SJCRH30 (cell line): ENCODE data around the gene DHX16. TPM values are rescaled to one million over a fixed set of nuclear protein-coding genes. Genes with fewer than 3 reads are reported as not detected.
"Not testable (repeated sequence)": the region's sequence is repeated elsewhere in the genome, so short reads cannot be mapped to it uniquely, and the experiment has no call there.

Source experiments
- DNase-seq, 2 experiments: peaks; one replicate each; pipeline ENCODE4 v3.0.0-alpha.2; 2015 to 2020
- H3K27ac ChIP-seq: fragments of 250-450 bp; sonication (Bioruptor Pico); 2 replicates; pipeline ENCODE4 v1.5.1; 2020; ENCODE audit warnings: mild to moderate bottlenecking, moderate library complexity
- H3K27me3 ChIP-seq: fragments of 250-450 bp; sonication (Bioruptor Pico); 2 replicates; pipeline ENCODE4 v1.5.1; 2020; ENCODE audit warnings: mild to moderate bottlenecking, moderate library complexity
- H3K36me3 ChIP-seq: fragments of 250-450 bp; sonication (Bioruptor Pico); 2 replicates; pipeline ENCODE4 v1.5.1; 2020; ENCODE audit warnings: mild to moderate bottlenecking, moderate library complexity
- H3K4me1 ChIP-seq: fragments of 250-450 bp; sonication (Bioruptor Pico); 2 replicates; pipeline ENCODE4 v1.5.1; 2020; ENCODE audit warnings: mild to moderate bottlenecking, moderate library complexity
- H3K4me3 ChIP-seq: fragments of 250-450 bp; sonication (Bioruptor Pico); 2 replicates; pipeline ENCODE4 v1.5.1; 2020; ENCODE audit warnings: mild to moderate bottlenecking, moderate library complexity
- H3K9me3 ChIP-seq: fragments of 250-450 bp; sonication (Bioruptor Pico); replicated peaks from 2 replicates; pipeline ENCODE4 v1.5.1; 2020; ENCODE audit warnings: mild to moderate bottlenecking, moderate library complexity
- total RNA-seq: library from RNA; depleted of rRNA; stranded (reverse); fragments of >200 nt; shearing (Covaris generic); gene quantifications from 2 replicates; pipeline ENCODE4 v1.2.3, GENCODE V29; 2014; rRNA removed

Gene DHX16
- 26.5 and 29.0 TPM in 2 replicates for total RNA-seq

- Histone ChIP-seq H3K4me3 (peak within 1 kb of the TSS; percentile 80), H3K9me3 (no peaks in the 10 kb centered on the region), H3K36me3 (peaks cover 18% of the 10 kb centered on the region), H3K4me1 (no peaks in the 10 kb centered on the region), H3K27me3 (no peaks in the 10 kb centered on the region), H3K27ac (peak within 1 kb of the TSS; percentile 13; the same call in 1 of the 2 replicates)
- DNase-seq: peak; percentile 94 to 97
These were observed at the start of gene DHX16 for GRCh38 chr6:30672445-30673253. DHX16 (minus strand) TSS chr6:30673006; CDS start chr6:30672841, 165 bp downstream.

GRCh38 chr6:30722025-30722279 lies 49.1 kb upstream of the DHX16 start:
- H3K27me3 ChIP-seq, DNase-seq, H3K4me1 ChIP-seq, H3K9me3 ChIP-seq: not testable (repeated sequence)
- H3K27ac ChIP-seq: peak overlapping the region; percentile 95
- H3K4me3 ChIP-seq: peak overlapping the region; percentile 92
- H3K36me3 ChIP-seq: peaks cover 55% of the 10 kb centered on the region

- H3K36me3 ChIP-seq: peaks cover 51% of the 10 kb centered on the region
- DNase-seq: peak; percentile 87 to 92
- H3K27me3 ChIP-seq: no peaks in the 10 kb centered on the region
- peak overlapping the region; percentile 92 for H3K4me3 ChIP-seq
- no peaks in the 10 kb centered on the region for H3K9me3 ChIP-seq
- peak overlapping the region; percentile 95 for H3K27ac ChIP-seq
- H3K4me1 ChIP-seq: peaks cover 2% of the 10 kb centered on the region; the same call in 1 of the 2 replicates
These were observed 48.6 kb upstream of the DHX16 start for GRCh38 chr6:30721198-30722024.

GRCh38 chr6:30720738-30721197 lies 48.0 kb upstream of the DHX16 start:
- Histone ChIP-seq H3K27me3 (no peaks in the 10 kb centered on the region), H3K9me3 (no peaks in the 10 kb centered on the region), H3K4me1 (peaks cover 6% of the 10 kb centered on the region; the same call in 1 of the 2 replicates), H3K4me3 (peak overlapping the region; percentile 92), H3K27ac (peak overlapping the region; percentile 95), H3K36me3 (peaks cover 50% of the 10 kb centered on the region)
- DNase-seq: peak; percentile 70 to 76

GRCh38 chr6:30719791-30720737 lies 47.3 kb upstream of the DHX16 start, which contains the start of gene TUBB:
TUBB (plus strand) TSS chr6:30720352; CDS start chr6:30720507, 155 bp downstream.
- DNase-seq: peak; percentile 97 to 98
- Histone ChIP-seq H3K4me1 (peaks cover 6% of the 10 kb centered on the region; the same call in 1 of the 2 replicates), H3K9me3 (no peaks in the 10 kb centered on the region), H3K27me3 (no peaks in the 10 kb centered on the region), H3K36me3 (peaks cover 43% of the 10 kb centered on the region), H3K4me3 (peak within 1 kb of the TSS; percentile 92), H3K27ac (peak within 1 kb of the TSS; percentile 95)

- H3K4me3 ChIP-seq: peak overlapping the region; percentile 92
- H3K27me3 ChIP-seq: no peaks in the 10 kb centered on the region
- no peaks in the 10 kb centered on the region for H3K9me3 ChIP-seq
- H3K4me1 ChIP-seq: peaks cover 6% of the 10 kb centered on the region; the same call in 1 of the 2 replicates
- H3K27ac ChIP-seq: peak overlapping the region; percentile 95
- DNase-seq: peak in 1 of 2 experiments; percentile 42
- peaks cover 40% of the 10 kb centered on the region for H3K36me3 ChIP-seq
These were observed 46.5 kb upstream of the DHX16 start for GRCh38 chr6:30719356-30719755.

- not testable (repeated sequence) for H3K9me3 ChIP-seq, DNase-seq, H3K4me1 ChIP-seq, H3K27me3 ChIP-seq
- H3K4me3 ChIP-seq: peak overlapping the region; percentile 52
- peak overlapping the region; percentile 78 for H3K27ac ChIP-seq
- peaks cover 34% of the 10 kb centered on the region for H3K36me3 ChIP-seq
These were observed 45.3 kb upstream of the DHX16 start for GRCh38 chr6:30717845-30718720.

GRCh38 chr6:30717129-30717844 lies 44.5 kb upstream of the DHX16 start, which contains the start of gene MDC1:
MDC1 (minus strand) TSS chr6:30717281; CDS start chr6:30715175, 2,106 bp downstream.
- Histone ChIP-seq H3K27me3 (no peaks in the 10 kb centered on the region), H3K36me3 (peaks cover 29% of the 10 kb centered on the region), H3K4me3 (peak within 1 kb of the TSS; percentile 61), H3K9me3 (no peaks in the 10 kb centered on the region), H3K27ac (peak within 1 kb of the TSS; percentile 94), H3K4me1 (peaks cover 6% of the 10 kb centered on the region; the same call in 1 of the 2 replicates)
- DNase-seq: peak; percentile 99 to 100

- Histone ChIP-seq H3K36me3 (peaks cover 27% of the 10 kb centered on the region), H3K4me1 (peaks cover 6% of the 10 kb centered on the region; the same call in 1 of the 2 replicates), H3K27ac (peak overlapping the region; percentile 94), H3K4me3 (peak overlapping the region; percentile 61), H3K27me3 (no peaks in the 10 kb centered on the region), H3K9me3 (no peaks in the 10 kb centered on the region)
- DNase-seq: no peak
These were observed 44.0 kb upstream of the DHX16 start for GRCh38 chr6:30716879-30717128.

GRCh38 chr6:30714263-30714662 lies 41.5 kb upstream of the DHX16 start:
- Histone ChIP-seq H3K4me1 (peaks cover 6% of the 10 kb centered on the region; the same call in 1 of the 2 replicates), H3K27me3 (no peaks in the 10 kb centered on the region), H3K27ac (no peak overlapping the region), H3K9me3 (no peaks in the 10 kb centered on the region), H3K4me3 (no peak overlapping the region), H3K36me3 (peaks cover 29% of the 10 kb centered on the region)
- no peak for DNase-seq

- Histone ChIP-seq H3K27me3 (no peaks in the 10 kb centered on the region), H3K4me1 (peaks cover 6% of the 10 kb centered on the region; the same call in 1 of the 2 replicates), H3K36me3 (peaks cover 31% of the 10 kb centered on the region), H3K27ac (no peak overlapping the region), H3K9me3 (no peaks in the 10 kb centered on the region), H3K4me3 (no peak overlapping the region)
- DNase-seq: no peak
These were observed 39.7 kb upstream of the DHX16 start for GRCh38 chr6:30712441-30712945.

- Histone ChIP-seq H3K9me3 (no peaks in the 10 kb centered on the region), H3K4me1 (peaks cover 6% of the 10 kb centered on the region; the same call in 1 of the 2 replicates), H3K27ac (no peak overlapping the region), H3K36me3 (peaks cover 31% of the 10 kb centered on the region), H3K27me3 (no peaks in the 10 kb centered on the region), H3K4me3 (no peak overlapping the region)
- DNase-seq: no peak
These were observed 39.1 kb upstream of the DHX16 start for GRCh38 chr6:30711758-30712380.
